Measurements from ENCODE around the gene LMBRD1. TPM values are rescaled to one million over a fixed set of nuclear protein-coding genes. Genes with fewer than 3 reads are reported as not detected.

The LMBRD1 gene
- total RNA-seq, 1 donor from 2014 or later: 24.9 TPM

- no peak for DNase-seq (ENCODE audit: low read depth)
- H3K4me3 ChIP-seq (ENCODE audit: low read depth, low read length): no peak overlapping the region
- TF ChIP-seq, protein P1, sequence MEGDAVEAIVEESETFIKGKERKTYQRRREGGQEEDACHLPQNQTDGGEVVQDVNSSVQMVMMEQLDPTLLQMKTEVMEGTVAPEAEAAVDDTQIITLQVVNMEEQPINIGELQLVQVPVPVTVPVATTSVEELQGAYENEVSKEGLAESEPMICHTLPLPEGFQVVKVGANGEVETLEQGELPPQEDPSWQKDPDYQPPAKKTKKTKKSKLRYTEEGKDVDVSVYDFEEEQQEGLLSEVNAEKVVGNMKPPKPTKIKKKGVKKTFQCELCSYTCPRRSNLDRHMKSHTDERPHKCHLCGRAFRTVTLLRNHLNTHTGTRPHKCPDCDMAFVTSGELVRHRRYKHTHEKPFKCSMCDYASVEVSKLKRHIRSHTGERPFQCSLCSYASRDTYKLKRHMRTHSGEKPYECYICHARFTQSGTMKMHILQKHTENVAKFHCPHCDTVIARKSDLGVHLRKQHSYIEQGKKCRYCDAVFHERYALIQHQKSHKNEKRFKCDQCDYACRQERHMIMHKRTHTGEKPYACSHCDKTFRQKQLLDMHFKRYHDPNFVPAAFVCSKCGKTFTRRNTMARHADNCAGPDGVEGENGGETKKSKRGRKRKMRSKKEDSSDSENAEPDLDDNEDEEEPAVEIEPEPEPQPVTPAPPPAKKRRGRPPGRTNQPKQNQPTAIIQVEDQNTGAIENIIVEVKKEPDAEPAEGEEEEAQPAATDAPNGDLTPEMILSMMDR (conservative IDR thresholded peaks at IDR 0.05; ENCODE audit: low read depth, low read length): no peak
Measured at GRCh38 chr6:69722683-69723082, 74.1 kb downstream of the LMBRD1 start.

DNA sequence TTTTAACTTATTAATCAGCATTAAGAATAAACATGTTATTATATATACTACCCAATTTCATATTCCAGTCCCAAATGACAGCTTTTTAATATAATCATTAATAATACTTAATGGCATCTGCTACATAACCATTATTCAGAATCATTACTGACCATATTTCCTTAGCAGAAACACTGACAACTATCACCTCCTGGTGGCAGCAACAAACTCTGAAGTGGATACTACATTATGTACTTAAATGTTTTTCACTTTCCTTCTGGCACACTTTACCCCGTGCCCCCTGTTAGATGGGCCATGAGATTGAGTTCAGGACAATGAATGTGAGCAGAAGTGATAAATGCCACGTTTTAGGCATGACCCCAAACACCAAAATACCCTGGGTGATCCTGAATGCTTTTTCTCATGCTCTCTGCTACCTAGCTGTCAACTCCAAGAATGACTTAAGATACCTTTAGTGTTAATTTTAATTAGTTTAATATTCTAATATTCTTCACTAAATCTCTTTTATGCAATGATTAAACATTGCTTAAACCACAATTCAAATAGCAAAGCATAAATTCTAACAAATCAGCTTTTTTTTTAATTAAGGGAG, 77.1 kb downstream of the LMBRD1 start:
- no peak for DNase-seq (ENCODE audit: low read depth)
- no peak overlapping the region for H3K4me3 ChIP-seq (ENCODE audit: low read depth, low read length)
- TF ChIP-seq, protein P1 (conservative IDR thresholded peaks at IDR 0.05; ENCODE audit: low read depth, low read length): peak; percentile 56

DNA sequence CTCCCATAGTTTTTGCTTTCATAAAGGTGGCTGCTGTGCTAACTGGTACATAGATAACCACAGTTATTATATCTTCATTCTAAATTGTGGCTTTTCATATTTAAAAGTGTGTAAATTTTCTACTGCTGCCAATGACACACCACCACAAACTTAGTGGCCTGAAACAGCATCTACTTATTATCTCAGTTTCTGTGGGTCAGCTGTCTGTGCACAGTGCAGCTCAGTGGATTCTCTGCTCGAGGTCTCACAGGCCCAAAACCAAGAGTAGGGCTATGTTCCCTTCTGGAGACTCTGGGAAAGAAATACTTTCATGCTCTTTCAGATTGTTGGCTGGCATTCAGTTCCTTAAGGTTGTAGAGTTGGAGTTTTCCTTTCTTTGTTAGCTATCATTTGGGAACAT, 90.1 kb downstream of the LMBRD1 start:
- no peak for DNase-seq (ENCODE audit: low read depth)
- TF ChIP-seq, protein P1 (conservative IDR thresholded peaks at IDR 0.05; ENCODE audit: low read depth, low read length): no peak
- H3K4me3 ChIP-seq (ENCODE audit: low read depth, low read length): no peak overlapping the region

DNA sequence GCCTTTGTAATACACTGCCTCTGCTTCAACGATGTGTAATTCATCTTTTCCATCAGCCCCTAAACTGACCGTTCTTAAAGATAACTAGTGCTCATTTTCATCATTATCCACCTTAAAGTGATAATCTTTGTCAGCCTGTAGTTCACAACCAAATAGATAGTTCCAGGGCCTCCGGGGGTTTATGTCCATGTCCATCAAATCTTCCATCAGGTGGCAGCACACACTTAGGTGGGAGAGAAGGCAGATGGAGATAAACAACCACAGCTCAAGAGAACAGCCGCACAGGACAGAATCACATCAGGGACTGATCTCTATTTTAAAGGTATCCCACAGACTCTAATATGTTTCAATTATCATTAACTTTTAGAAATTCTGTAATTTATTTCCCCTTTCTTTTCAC, 90.9 kb downstream of the LMBRD1 start:
- TF ChIP-seq, protein P1 (conservative IDR thresholded peaks at IDR 0.05; ENCODE audit: low read depth, low read length): peak; percentile 28
- no peak overlapping the region for H3K4me3 ChIP-seq (ENCODE audit: low read depth, low read length)
- DNase-seq (ENCODE audit: low read depth): no peak

DNA sequence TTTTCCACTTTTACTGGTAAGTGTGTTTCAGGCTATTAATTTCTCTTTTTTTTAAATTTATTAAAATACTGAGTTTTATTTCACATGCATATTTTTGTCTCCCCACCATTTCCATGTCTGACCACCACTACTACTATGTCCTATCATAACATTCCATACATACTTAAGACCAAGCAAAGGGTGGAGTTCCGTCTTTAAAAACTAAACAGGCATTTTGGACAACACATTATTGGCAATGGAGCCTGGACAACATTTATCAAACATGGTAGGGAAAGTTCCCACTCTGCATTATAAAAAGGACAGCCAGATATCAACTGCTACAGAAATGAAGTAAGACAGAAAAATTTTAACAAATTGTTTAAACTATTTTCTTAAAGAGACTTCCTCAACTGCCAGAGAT, 91.9 kb downstream of the LMBRD1 start:
- TF ChIP-seq, protein P1 (conservative IDR thresholded peaks at IDR 0.05; ENCODE audit: low read depth, low read length): no peak
- no peak overlapping the region for H3K4me3 ChIP-seq (ENCODE audit: low read depth, low read length)
- DNase-seq (ENCODE audit: low read depth): no peak

- H3K4me3 ChIP-seq (ENCODE audit: low read depth, low read length): no peak overlapping the region
- DNase-seq (ENCODE audit: low read depth): no peak
- TF ChIP-seq, protein P1 (conservative IDR thresholded peaks at IDR 0.05; ENCODE audit: low read depth, low read length): no peak
Measured at GRCh38 chr6:69699655-69700054, 97.2 kb downstream of the LMBRD1 start.

DNA sequence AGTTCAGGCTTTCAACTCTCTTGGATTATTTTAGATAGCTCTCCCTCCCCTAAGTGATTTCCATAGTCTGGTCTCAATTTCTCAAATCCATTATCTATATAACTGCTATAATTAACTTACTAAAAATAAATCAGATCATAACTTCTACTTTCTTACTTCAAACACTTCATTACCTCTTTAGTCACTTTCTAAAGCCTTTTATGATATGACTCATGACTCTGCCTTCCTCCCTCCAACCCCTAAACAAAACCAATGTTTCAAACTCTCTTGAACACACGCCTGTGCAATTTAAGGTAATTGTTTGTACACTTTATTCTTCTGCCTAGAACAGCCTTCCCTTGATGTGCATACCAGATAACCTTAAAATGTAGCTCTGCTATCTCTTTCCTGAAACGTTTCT, 100.5 kb downstream of the LMBRD1 start:
- TF ChIP-seq, protein P1 (conservative IDR thresholded peaks at IDR 0.05; ENCODE audit: low read depth, low read length): no peak
- no peak overlapping the region for H3K4me3 ChIP-seq (ENCODE audit: low read depth, low read length)
- DNase-seq (ENCODE audit: low read depth): no peak

Data from epithelial cell of proximal tubule (primary cell).